ENCODE measurements around the gene CES3.

The CES3 gene, protein sequence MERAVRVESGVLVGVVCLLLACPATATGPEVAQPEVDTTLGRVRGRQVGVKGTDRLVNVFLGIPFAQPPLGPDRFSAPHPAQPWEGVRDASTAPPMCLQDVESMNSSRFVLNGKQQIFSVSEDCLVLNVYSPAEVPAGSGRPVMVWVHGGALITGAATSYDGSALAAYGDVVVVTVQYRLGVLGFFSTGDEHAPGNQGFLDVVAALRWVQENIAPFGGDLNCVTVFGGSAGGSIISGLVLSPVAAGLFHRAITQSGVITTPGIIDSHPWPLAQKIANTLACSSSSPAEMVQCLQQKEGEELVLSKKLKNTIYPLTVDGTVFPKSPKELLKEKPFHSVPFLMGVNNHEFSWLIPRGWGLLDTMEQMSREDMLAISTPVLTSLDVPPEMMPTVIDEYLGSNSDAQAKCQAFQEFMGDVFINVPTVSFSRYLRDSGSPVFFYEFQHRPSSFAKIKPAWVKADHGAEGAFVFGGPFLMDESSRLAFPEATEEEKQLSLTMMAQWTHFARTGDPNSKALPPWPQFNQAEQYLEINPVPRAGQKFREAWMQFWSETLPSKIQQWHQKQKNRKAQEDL

GRCh38 chr16:66961065-66961744 lies at the start of gene CES3:
CES3 (plus strand) TSS chr16:66961266; CDS start chr16:66961308, 42 bp downstream.
- DNase-seq (ENCODE audit: low read depth) = peak; percentile 69

- DNase-seq (ENCODE audit: low read depth) = no peak
Observed at GRCh38 chr16:66911801-66912200, 49.3 kb upstream of the CES3 start.

DNA sequence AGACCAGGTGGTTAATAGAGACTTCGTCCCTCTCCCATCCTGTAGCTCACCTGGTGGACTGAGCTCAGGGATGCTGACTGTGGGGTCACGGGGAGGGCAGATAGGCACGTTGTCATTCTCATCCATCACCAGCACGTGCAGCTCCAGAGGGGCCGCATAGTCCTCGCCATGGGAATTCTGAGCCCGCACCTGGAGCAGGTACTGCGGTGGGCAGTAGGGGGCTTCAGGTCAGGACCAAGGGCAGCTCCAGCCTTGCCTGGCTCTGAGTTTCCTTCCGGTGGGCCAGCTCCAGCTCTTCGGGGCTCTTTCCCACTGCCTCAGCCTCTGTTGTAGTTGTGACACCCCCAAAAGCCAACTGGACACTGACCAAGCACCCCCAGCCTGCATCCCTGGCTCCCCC lies 48.0 kb upstream of the CES3 start:
- DNase-seq (ENCODE audit: low read depth) = no peak

GRCh38 chr16:66913711-66914110 lies 47.4 kb upstream of the CES3 start:
- no peak for DNase-seq (ENCODE audit: low read depth)

DNA sequence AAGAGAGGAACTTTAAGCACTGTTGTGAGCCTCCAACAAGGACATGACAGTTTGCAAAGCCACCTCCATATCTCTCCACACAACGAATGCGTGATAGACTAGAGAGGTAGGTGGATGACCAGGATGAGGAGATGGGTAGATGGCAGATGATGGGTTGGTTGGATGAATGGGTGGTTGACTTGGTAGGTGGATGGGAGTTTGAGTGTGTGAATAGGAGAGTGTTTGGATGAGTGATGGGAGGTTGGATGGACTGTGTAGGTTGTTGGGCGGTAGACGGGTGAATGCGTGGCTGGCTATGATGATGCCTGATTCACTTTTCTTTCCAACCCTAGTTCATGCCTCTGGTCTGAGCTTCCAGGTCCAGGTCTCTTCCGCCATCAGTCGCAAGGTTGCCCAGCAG lies 46.5 kb upstream of the CES3 start:
- no peak for DNase-seq (ENCODE audit: low read depth)

DNA sequence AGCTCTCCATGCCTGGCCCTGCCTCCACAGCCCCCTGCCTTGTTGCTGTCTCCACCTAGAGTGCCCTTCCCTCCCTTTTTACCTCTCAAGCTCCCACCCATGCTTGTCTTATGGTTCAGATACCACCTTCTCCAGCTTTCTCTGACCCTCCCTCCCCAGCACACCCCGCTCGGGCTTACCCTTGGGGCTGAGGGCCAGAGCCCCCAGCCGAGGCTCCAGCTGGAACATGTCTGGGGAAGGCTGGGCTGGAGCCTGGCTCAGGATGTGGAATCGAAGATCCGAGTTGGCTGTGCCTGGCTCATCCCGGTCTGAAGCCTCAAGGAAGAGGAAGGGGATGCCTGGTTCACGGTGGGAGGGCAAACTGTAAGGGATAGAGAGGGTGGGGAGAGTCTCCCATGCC lies 46.0 kb upstream of the CES3 start:
- DNase-seq (ENCODE audit: low read depth) = no peak

- DNase-seq (ENCODE audit: low read depth) = no peak
Observed at GRCh38 chr16:66916518-66916917, 44.5 kb upstream of the CES3 start.

GRCh38 chr16:66917741-66918140 lies 43.3 kb upstream of the CES3 start:
- DNase-seq (ENCODE audit: low read depth) = no peak

DNA sequence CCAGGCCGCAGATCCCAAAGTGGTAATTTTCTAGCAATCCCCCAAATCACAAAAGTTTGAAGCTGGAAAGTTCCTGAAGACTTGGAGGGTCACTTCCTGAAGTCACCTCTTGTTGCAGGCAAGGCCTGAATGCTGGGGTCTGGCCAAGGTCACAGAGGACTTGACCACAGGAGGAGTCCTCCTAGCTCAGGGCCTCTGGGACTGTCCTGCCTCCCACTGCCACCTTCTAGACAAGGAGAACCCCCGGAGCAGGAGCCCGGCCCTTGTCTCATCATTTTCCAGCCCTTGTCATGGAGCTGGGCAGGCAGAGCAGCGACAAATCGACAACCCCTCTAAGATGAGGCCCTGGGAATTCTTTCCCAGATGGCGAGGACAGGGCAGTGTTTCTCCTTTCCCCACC lies 42.7 kb upstream of the CES3 start:
- no peak for DNase-seq (ENCODE audit: low read depth)

DNA sequence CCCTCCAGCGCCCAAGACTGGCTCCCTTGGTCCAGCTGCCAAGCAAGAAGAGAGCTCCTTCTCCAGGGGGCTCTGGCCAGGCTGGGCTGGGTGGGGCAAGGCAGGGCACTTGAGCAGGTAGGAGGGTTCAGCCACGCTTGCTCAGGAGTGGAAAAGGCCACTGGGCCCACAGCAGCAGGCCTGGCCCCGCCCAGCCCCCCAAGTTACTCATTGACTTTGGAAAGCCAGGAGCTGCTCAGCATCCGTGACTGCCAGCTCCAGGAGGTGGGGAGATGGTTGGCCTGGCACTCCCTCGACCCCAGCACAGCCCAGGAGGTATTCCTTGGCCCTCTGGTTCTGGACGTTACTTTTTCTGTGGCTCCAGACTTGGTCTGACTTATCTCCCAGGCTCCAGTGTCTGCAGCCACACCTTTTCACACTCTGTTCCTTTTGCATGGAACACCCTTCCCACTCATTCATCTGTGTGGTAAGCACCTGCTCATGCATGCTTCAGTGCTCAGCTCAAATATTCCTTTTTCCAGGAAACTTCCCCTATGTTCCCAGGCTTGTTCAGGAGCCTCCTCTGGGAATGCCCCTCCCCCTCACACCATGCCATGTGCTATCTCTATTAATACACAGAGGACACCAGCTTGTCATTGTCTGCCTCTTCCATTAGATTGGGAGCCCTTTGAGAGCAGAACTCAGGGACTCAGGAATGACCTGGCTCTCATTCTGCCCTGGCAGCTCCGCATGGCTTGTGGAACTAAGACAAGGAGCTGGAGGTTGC lies 42.1 kb upstream of the CES3 start, which contains the start of gene CDH16:
Gene CDH16, minus strand, starts transcription at position 83 of the 766 bp plus-strand sequence. CDS start 820 bp downstream, outside the sequence.
- no peak for DNase-seq (ENCODE audit: low read depth)

GRCh38 chr16:66919569-66920298 lies 41.3 kb upstream of the CES3 start:
- DNase-seq (ENCODE audit: low read depth) = no peak

GRCh38 chr16:66920299-66920590 lies 40.8 kb upstream of the CES3 start:
- DNase-seq (ENCODE audit: low read depth) = no peak

DNA sequence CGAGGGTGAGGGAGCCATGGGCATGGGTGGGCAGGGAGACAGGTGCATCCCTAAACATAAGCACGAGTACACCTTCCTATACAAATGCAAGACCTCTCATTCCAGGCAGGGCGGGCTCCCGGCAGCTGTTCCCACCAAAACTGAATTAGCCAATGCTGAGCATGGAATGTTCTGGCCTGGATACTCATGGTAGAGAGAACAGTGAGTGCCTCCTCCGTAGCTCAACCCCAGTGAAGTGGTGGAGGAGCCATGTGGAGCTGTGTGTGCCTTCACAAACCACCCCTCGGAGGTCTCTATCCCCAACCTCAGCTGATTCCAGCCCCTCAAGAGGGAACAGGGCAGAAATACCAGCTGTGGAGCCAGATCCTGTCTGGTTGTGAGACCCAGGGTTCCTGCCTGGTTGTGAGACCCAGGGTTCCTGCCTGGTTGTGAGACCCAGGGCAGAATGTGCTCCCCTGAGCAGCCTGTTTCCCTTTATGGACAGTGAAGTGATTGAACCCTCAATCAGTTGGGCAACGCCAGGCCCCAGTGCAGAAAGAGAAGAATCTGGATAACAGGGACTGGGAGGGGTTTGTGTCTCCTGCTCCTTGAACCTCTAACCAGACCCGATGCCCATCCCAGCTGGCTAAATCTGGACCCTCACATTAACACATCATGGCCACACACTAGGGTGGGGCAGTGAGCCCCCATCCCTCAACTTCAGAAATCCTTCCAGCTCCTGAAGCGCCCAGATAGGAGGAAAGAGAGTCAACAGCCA lies 40.0 kb upstream of the CES3 start:
- DNase-seq (ENCODE audit: low read depth) = no peak

DNA sequence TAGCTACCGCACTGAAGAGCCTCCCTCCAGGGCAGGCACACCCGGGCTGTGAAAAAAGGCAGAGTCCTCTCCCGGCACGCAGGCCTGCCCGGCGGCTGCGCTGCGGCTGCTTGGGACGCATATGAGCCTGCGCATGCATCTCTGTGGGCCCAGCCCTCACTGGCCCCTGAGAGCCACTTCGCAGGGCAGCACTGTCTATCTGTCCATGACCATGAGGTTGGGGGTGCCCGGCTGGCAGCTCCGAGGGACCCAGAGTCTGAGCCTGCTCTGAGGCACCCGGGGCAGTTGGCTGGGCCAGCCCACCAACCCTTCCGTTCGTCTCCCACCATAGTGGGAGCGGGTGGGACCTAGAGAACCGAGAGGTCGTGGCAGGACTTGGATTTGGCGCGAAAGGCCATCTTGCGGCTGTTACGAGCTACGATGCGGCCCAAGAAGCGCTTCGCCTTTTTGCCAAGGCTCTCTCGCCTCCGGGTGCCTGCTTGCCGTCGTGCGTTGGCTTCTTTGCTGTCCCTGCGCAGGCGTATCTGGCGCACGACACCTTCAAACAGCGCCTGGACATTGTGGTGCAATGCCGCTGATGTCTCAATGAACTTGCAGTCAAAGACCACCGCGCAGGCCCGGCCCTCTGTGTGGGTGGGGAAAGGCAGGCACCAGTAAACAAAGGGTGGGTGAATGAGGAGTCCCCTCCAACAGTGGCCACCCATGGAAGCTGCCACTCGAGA lies 39.2 kb upstream of the CES3 start:
- no peak for DNase-seq (ENCODE audit: low read depth)

GRCh38 chr16:66923247-66923731 lies 37.8 kb upstream of the CES3 start:
- no peak for DNase-seq (ENCODE audit: low read depth)

DNA sequence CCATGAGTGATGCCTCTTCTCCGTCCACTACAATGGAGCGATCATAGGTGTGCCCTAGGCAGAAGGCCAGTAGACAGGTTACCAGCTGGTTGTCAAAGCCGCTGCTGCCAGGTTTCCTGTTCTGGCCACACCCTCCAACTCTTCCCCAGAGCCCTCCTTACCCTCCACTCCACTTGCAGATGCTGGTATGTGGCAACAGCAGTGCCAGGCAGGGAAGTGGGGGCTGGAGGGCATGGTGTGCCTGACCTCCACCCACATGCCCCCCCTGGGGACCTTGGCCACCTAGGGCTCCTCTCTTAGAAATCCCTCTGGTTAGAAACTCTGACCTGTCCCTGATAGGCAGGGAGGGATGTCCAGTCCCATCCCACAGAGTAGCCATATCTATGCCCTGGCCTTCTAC lies 37.2 kb upstream of the CES3 start:
- DNase-seq (ENCODE audit: low read depth) = no peak

DNA sequence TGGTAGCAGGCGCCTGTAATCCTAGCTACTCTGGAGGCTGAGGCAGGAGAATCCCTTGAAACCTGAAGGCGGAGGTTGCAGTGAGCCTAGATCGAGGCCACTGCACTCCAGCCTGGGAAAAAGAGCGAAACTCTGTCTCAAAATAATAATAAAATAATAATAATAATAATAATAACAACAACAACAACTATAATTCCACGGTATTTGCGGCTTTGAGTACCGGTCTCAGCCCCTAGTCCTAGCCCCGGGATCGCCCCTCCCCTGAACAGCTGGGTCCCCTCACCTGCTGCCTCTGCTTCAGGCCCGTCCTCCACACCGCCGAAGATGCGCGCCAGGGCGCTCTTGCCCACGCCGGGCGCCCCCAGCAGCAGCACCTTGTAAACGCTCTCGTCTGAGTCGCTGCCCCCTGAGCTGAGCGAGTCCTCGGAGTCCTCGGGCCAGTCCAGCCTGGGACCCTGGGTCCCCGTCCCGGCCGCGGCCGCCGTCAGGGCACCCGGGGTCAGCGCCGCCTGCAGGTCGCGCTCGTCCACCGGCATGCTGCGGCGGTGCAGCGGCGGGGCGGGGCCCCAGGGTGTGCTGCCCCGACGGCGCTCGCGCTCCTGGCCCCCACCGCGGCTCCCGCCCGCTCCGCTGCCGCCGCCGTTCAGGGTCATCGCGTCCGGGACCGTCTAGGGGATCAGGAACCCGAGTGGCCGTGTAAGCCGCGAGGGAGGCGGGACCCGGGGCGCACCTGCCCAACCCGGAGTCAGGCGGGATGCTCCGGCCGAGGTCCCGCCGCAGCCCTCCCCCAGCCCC lies 36.3 kb upstream of the CES3 start:
- DNase-seq (ENCODE audit: low read depth) = peak; percentile 22

DNA sequence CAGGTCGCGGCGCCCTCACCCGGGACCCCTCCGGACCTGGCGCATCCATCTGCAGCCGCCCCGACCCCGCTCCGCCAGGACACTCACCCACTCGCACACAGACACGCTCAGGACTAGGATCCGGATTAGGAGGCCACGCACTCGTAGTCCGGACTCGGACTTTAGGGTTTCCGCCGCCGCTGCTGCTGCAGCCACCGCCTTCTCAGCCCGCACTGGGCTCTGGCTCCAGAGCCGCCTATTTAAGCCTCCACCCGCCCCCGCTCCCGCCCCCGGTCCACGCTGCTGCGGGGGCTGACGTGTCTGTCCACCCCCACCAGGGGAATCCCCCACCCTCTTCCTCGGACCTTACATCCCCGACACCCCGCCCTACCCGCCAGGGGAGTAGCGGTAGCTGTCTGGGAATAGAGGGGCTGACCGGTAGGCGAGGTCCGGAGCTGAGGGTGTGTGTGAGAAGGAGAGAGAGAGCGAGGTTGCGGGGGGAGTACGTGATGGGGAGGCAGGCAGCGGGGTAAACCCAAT lies 35.7 kb upstream of the CES3 start, which contains the start of gene RRAD:
Gene RRAD, minus strand, starts transcription at position 214 of the 519 bp plus-strand sequence. CDS start 356 bp downstream, outside the sequence.
- peak; percentile 36 for DNase-seq (ENCODE audit: low read depth)

Data from EH (cell line).